GM19452 (cell line): ENCODE measurements around the gene STARD13.
A peak's percentile ranks its signal among the peaks of the same experiment; 100 is the strongest.

Experiments
- ATAC-seq: cut with Tn5 transposase; IDR thresholded peaks from one replicate; pipeline ENCODE4 v1.9.1; 2021; ENCODE audit not compliant: unreplicated experiment

STARD13 gene

GRCh38 chr13:33285420-33286124 is at the start of gene STARD13:
STARD13 (minus strand) TSS chr13:33285755; CDS start chr13:33285638, 117 bp downstream.
- ATAC-seq = peak; percentile 52

GRCh38 chr13:33334831-33335230 is 49.3 kb upstream of the STARD13 start:
- no peak for ATAC-seq

GRCh38 chr13:33331962-33332361 is 46.4 kb upstream of the STARD13 start:
- ATAC-seq = no peak

- ATAC-seq = no peak
Observed at GRCh38 chr13:33330483-33330882, 44.9 kb upstream of the STARD13 start.

GRCh38 chr13:33328701-33329100 is 43.1 kb upstream of the STARD13 start:
- no peak for ATAC-seq

GRCh38 chr13:33326723-33327122 is 41.2 kb upstream of the STARD13 start:
- no peak for ATAC-seq

- no peak for ATAC-seq
Observed at GRCh38 chr13:33326246-33326645, 40.7 kb upstream of the STARD13 start.

- no peak for ATAC-seq
Observed at GRCh38 chr13:33323801-33324510, 38.4 kb upstream of the STARD13 start.

- no peak for ATAC-seq
Observed at GRCh38 chr13:33322965-33323668, 37.6 kb upstream of the STARD13 start.

- ATAC-seq = no peak
Observed at GRCh38 chr13:33322543-33322809, 36.9 kb upstream of the STARD13 start.

GRCh38 chr13:33321686-33322542 is 36.4 kb upstream of the STARD13 start:
- ATAC-seq = no peak

GRCh38 chr13:33319859-33320258 is 34.3 kb upstream of the STARD13 start:
- ATAC-seq = no peak

- ATAC-seq = no peak
Observed at GRCh38 chr13:33318744-33319143, 33.2 kb upstream of the STARD13 start.

- ATAC-seq = no peak
Observed at GRCh38 chr13:33318037-33318436, 32.5 kb upstream of the STARD13 start.

- ATAC-seq = no peak
Observed at GRCh38 chr13:33316890-33317289, 31.3 kb upstream of the STARD13 start.

- no peak for ATAC-seq
Observed at GRCh38 chr13:33313504-33313903, 27.9 kb upstream of the STARD13 start.

GRCh38 chr13:33312861-33313212 is 27.3 kb upstream of the STARD13 start:
- ATAC-seq = no peak

GRCh38 chr13:33312150-33312860 is 26.8 kb upstream of the STARD13 start:
- ATAC-seq = no peak

GRCh38 chr13:33311040-33311439 is 25.5 kb upstream of the STARD13 start:
- ATAC-seq = no peak

GRCh38 chr13:33310245-33311038 is 24.9 kb upstream of the STARD13 start:
- no peak for ATAC-seq
